GM20000 (cell line): ENCODE measurements around the gene CACFD1.

Experiments used
- DNase-seq: peaks from one replicate; pipeline ENCODE4 v3.0.0; 2012; ENCODE audit warnings: low spot score
- TF ChIP-seq, protein P1 (sequence below): IDR thresholded peaks from 2 replicates; pipeline ENCODE4 v1.5.1; 2012; ENCODE audit warnings: mild to moderate bottlenecking, control low read depth; ENCODE audit errors: extremely low read depth, missing control alignments

Gene CACFD1

DNA sequence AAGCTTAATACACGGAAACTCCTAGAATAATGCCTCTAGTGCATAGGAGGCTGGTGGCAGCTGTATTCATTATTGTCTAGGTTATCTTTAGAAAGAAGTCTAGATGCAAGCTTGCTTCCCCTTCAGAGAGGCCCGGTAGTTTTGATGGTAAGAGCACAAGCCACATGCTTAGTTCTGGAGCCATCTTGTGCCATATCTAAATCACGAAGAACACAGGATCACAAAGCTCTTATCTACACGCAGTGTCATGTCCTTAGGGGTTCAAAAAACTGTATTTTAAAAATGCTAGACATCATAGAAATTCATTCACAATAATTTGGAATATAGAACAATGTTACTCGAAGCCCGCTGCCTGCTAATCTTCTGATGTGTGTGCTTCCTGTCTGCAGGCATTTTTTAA is 6.2 kb downstream of the CACFD1 start:
- TF ChIP-seq, protein P1, sequence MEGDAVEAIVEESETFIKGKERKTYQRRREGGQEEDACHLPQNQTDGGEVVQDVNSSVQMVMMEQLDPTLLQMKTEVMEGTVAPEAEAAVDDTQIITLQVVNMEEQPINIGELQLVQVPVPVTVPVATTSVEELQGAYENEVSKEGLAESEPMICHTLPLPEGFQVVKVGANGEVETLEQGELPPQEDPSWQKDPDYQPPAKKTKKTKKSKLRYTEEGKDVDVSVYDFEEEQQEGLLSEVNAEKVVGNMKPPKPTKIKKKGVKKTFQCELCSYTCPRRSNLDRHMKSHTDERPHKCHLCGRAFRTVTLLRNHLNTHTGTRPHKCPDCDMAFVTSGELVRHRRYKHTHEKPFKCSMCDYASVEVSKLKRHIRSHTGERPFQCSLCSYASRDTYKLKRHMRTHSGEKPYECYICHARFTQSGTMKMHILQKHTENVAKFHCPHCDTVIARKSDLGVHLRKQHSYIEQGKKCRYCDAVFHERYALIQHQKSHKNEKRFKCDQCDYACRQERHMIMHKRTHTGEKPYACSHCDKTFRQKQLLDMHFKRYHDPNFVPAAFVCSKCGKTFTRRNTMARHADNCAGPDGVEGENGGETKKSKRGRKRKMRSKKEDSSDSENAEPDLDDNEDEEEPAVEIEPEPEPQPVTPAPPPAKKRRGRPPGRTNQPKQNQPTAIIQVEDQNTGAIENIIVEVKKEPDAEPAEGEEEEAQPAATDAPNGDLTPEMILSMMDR: no peak
- DNase-seq: no peak

DNA sequence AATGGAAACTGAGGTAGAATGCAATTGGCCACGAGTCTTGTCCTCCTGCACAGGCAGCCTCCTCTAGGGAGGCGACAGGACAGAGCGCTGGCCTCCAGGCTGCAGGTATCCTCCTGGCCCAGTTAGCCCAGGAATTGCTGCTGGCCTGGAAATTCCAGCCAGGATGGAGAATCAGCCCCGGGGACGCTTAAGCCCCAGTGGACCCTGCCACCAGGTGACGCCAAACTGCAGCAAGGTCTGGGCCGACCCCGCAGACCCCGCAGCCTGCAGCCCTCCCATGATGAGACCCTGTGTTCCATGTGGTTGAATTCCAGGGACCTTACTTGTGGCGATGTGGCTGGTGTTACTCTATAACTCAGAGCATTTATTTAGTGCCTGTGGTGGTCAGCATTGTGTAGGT is 7.3 kb downstream of the CACFD1 start:
- no peak for DNase-seq
- TF ChIP-seq, protein P1: no peak

DNA sequence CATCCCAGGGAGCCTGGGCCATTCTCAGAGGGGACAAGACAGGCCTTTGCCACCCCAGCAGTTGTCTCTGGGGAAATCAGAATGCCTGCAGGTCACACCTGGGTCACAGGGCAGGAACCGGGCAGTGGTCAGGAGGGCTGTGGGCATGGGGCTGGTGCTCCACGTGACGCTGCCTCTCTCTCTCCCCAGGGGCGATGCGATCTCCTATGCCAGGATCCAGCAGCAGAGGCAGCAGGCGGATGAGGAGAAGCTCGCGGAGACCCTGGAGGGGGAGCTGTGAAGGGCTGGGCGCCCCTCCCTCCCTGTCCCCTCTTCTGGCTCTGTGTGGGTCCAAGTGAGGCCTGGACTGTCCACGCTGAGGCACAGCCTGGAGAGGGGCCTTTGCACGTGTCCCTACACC is 8.6 kb downstream of the CACFD1 start:
- TF ChIP-seq, protein P1: no peak
- no peak for DNase-seq

DNA sequence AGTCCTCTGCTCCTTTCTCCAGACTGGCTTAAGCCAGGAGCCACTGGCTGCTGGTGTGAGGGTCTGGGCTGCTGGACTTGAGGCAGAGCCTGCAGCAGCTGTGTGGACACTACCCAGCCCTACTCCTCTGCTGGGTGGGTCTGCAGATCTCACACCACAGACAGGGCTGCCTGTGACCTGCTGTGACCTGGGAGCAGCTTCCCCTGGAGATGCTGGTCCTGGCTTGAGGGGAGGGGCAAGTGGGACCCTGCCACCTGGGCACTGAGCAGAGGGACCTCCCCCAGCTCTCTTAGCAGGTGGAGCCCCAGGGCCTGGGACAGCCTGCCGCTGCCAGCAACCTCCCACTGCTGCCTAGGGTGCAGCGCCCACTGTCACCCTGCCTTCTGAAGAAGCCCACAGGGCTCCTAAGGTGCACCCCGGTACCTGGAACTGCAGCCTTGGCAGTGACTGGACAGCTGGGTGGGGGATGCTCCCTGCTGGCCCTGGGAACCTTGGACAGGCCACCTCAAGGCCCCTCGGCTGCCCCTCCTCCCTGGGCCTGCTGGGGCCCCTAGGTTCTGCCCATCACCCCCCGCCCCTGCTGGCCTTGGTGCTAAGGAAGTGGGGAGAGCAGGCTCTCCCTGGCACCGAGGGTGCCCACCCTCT is 9.1 kb downstream of the CACFD1 start:
- TF ChIP-seq, protein P1: no peak
- no peak for DNase-seq

DNA sequence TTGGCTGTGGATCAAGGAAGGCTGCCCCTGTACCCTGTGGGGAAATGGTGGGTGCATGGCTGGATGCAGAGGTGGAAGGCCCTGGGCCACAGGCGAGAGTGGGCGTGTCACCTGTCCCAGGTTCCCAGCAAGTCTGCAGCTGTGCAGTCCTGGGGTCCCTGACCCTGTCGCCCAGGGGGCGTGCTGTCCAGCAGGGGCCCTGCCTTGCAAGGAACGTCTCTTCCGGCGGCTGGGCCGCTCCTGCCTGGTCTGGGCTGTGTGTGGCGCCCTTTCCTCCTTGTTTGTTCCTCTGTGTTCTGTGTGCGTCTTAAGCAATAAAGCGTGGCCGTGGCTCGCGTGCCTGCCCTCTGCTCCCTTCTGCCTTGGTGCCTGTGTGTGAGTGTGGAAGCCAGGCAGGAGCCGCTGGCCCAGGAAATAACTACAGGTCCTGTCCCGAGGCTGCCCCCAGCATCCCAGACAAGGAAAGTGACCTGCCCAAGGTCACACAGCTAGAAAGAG is 10.7 kb downstream of the CACFD1 start:
- TF ChIP-seq, protein P1: no peak
- no peak for DNase-seq

DNA sequence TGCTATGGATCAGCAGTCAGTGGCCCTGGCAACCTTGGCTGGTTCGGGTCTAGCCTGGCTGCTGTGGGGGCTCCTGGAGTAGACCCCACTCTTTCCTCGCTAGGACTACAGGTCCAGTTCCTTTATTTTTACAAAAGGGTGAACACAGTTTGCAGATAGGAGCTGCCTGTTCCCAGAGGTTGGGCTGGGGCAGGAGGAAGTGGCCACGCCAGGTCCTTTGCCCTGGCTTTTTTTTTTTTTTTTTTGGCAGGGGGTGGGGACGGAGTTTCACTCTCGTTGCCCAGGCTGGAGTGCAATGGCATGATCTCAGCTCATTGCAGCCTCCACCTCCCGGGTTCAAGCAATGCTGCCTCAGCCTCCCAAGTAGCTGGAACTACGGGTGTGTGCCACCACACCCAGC is 11.2 kb downstream of the CACFD1 start:
- TF ChIP-seq, protein P1: no peak
- DNase-seq: no peak

DNA sequence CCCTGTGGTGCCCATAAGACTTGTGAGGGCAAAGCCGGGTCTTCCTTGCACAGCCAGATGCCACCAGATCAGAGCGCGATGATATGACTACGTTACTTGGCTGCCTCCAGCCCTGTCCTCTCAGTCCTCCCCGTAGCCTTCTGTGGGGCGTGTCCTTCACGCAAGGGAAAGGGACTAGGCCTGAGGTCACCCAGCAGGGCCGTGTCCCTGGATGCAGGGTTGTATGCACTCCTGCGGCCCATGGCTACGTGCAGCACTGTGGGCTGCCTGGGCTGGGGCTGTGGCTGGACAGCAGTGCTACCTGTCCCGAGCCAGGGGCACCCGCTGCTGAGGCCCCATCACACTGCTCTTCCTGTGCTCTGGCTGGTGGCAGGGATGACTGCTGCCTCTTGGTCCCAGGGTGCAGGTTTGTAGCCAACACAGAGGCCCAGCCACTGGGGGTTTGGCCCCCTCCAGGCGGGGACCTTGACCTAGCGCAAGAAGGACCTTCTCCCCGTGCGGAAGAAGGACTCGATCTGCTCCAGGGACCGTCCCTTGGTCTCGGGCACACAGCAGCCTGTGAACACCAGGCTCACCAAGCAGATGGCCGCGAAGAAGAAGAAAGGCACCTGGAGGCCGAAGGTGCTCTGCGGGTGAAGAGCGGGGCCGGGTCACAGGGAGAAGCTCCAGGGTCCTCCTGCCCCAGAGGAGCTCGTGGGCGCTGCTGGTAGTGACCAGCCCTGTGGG is 11.9 kb downstream of the CACFD1 start:
- TF ChIP-seq, protein P1: no peak
- no peak for DNase-seq
